Endothelial cell (in vitro differentiated cells): ENCODE data around the gene GRIK3. TPM values are rescaled to one million over a fixed set of nuclear protein-coding genes. Genes with fewer than 3 reads are reported as not detected.

Experiments used
- DNase-seq: peaks from one replicate; pipeline ENCODE4 v3.0.0; 2021; ENCODE audit warnings: low spot score
- H3K27ac Mint-ChIP-seq: one replicate; pipeline ENCODE4 v1.8.0; 2021; ENCODE audit warnings: mixed read lengths, inconsistent platforms; ENCODE audit not compliant: unreplicated experiment
- H3K27me3 Mint-ChIP-seq: one replicate; pipeline ENCODE4 v1.8.0; 2021; ENCODE audit warnings: mild to moderate bottlenecking, moderate library complexity, mixed read lengths, inconsistent platforms; ENCODE audit not compliant: unreplicated experiment
- H3K36me3 Mint-ChIP-seq: one replicate; pipeline ENCODE4 v1.8.0; 2021; ENCODE audit warnings: mild to moderate bottlenecking, low read depth, mixed read lengths, inconsistent platforms; ENCODE audit not compliant: unreplicated experiment
- H3K4me1 Mint-ChIP-seq: one replicate; pipeline ENCODE4 v1.8.0; 2021; ENCODE audit warnings: mild to moderate bottlenecking, mixed read lengths, inconsistent platforms; ENCODE audit not compliant: unreplicated experiment
- H3K4me3 Mint-ChIP-seq: one replicate; pipeline ENCODE4 v1.8.0; 2021; ENCODE audit warnings: mild to moderate bottlenecking, mixed read lengths, inconsistent platforms; ENCODE audit not compliant: unreplicated experiment
- H3K9me3 Mint-ChIP-seq: one replicate; pipeline ENCODE4 v1.8.0; 2021; ENCODE audit warnings: mixed read lengths, inconsistent platforms; ENCODE audit not compliant: unreplicated experiment
- CTCF ChIP-seq: fragments of 200-600 bp; sonication (generic); IDR thresholded peaks from one replicate; pipeline ENCODE4 v1.5.0; 2021; ENCODE audit warnings: antibody characterized with exemption; ENCODE audit not compliant: unreplicated experiment
- total RNA-seq: library from RNA; stranded (reverse); fragmentation: NEBNext Ultra II Directional; extraction: Animal tissue kit (Norgen Biotek cat#: 25700); gene quantifications from one replicate; pipeline ENCODE4 v1.2.1, GENCODE V29; 2021; ENCODE audit not compliant: unreplicated experiment

The GRIK3 gene
- total RNA-seq, 1 donor from 2014 or later = 0.05 TPM

GRCh38 chr1:36858553-36858952 lies 175.8 kb downstream of the GRIK3 start:
- Mint-ChIP-seq H3K27me3 (no peaks in the 10 kb centered on the region), H3K4me1 (no peaks in the 10 kb centered on the region), H3K27ac (no peak overlapping the region), H3K9me3 (no peaks in the 10 kb centered on the region), H3K4me3 (no peak overlapping the region), H3K36me3 (no peaks in the 10 kb centered on the region)
- DNase-seq = no peak
- TF ChIP-seq CTCF = no peak

GRCh38 chr1:36857754-36858153 lies 176.6 kb downstream of the GRIK3 start:
- H3K27ac Mint-ChIP-seq = no peak overlapping the region
- H3K27me3 Mint-ChIP-seq = no peaks in the 10 kb centered on the region
- H3K4me1 Mint-ChIP-seq = no peaks in the 10 kb centered on the region
- H3K36me3 Mint-ChIP-seq = no peaks in the 10 kb centered on the region
- H3K9me3 Mint-ChIP-seq = no peaks in the 10 kb centered on the region
- H3K4me3 Mint-ChIP-seq = no peak overlapping the region
- DNase-seq = no peak
- no peak for TF ChIP-seq CTCF

- Mint-ChIP-seq H3K27me3 (no peaks in the 10 kb centered on the region), H3K4me3 (no peak overlapping the region), H3K36me3 (no peaks in the 10 kb centered on the region), H3K4me1 (no peaks in the 10 kb centered on the region), H3K27ac (no peak overlapping the region), H3K9me3 (no peaks in the 10 kb centered on the region)
- TF ChIP-seq CTCF = no peak
- DNase-seq = no peak
Observed at GRCh38 chr1:36855699-36856494, 178.4 kb downstream of the GRIK3 start.

- no peak overlapping the region for H3K27ac Mint-ChIP-seq
- no peaks in the 10 kb centered on the region for H3K27me3 Mint-ChIP-seq
- H3K9me3 Mint-ChIP-seq = no peaks in the 10 kb centered on the region
- H3K4me1 Mint-ChIP-seq = no peaks in the 10 kb centered on the region
- no peaks in the 10 kb centered on the region for H3K36me3 Mint-ChIP-seq
- no peak overlapping the region for H3K4me3 Mint-ChIP-seq
- no peak for DNase-seq
- no peak for TF ChIP-seq CTCF
Observed at GRCh38 chr1:36853638-36854037, 180.7 kb downstream of the GRIK3 start.

- DNase-seq = no peak
- Mint-ChIP-seq H3K27ac (no peak overlapping the region), H3K9me3 (no peaks in the 10 kb centered on the region), H3K4me1 (no peaks in the 10 kb centered on the region), H3K27me3 (no peaks in the 10 kb centered on the region), H3K36me3 (no peaks in the 10 kb centered on the region), H3K4me3 (no peak overlapping the region)
- TF ChIP-seq CTCF = no peak
Observed at GRCh38 chr1:36852586-36852985, 181.7 kb downstream of the GRIK3 start.
